ENCODE results near the gene CASP7.

Gene CASP7

GRCh38 chr10:113712755-113713639 is 33.3 kb downstream of the CASP7 start:
- no peak for DNase-seq (ENCODE audit: low read depth)

- no peak for DNase-seq (ENCODE audit: low read depth)
Measured at GRCh38 chr10:113713640-113713982, 33.9 kb downstream of the CASP7 start.

GRCh38 chr10:113716109-113716910 is 36.6 kb downstream of the CASP7 start:
- no peak for DNase-seq (ENCODE audit: low read depth)

GRCh38 chr10:113718969-113719822 is 39.5 kb downstream of the CASP7 start:
- no peak for DNase-seq (ENCODE audit: low read depth)

- DNase-seq (ENCODE audit: low read depth): no peak
Measured at GRCh38 chr10:113720386-113720785, 40.7 kb downstream of the CASP7 start.

GRCh38 chr10:113732160-113732881 is 52.6 kb downstream of the CASP7 start:
- no peak for DNase-seq (ENCODE audit: low read depth)

GRCh38 chr10:113732966-113733365 is 53.3 kb downstream of the CASP7 start:
- DNase-seq (ENCODE audit: low read depth): no peak

- no peak for DNase-seq (ENCODE audit: low read depth)
Measured at GRCh38 chr10:113733635-113734034, 53.9 kb downstream of the CASP7 start.

GRCh38 chr10:113735913-113736312 is 56.2 kb downstream of the CASP7 start:
- no peak for DNase-seq (ENCODE audit: low read depth)

GRCh38 chr10:113736576-113736975 is 56.9 kb downstream of the CASP7 start:
- DNase-seq (ENCODE audit: low read depth): no peak

GRCh38 chr10:113739031-113739430 is 59.3 kb downstream of the CASP7 start:
- no peak for DNase-seq (ENCODE audit: low read depth)

- no peak for DNase-seq (ENCODE audit: low read depth)
Measured at GRCh38 chr10:113739577-113739976, 59.9 kb downstream of the CASP7 start.

- no peak for DNase-seq (ENCODE audit: low read depth)
Measured at GRCh38 chr10:113740850-113741249, 61.1 kb downstream of the CASP7 start.

- DNase-seq (ENCODE audit: low read depth): no peak
Measured at GRCh38 chr10:113742466-113742865, 62.8 kb downstream of the CASP7 start.

GRCh38 chr10:113743594-113743993 is 63.9 kb downstream of the CASP7 start:
- no peak for DNase-seq (ENCODE audit: low read depth)

GRCh38 chr10:113745374-113745773 is 65.7 kb downstream of the CASP7 start:
- no peak for DNase-seq (ENCODE audit: low read depth)

- no peak for DNase-seq (ENCODE audit: low read depth)
Measured at GRCh38 chr10:113746217-113746957, 66.7 kb downstream of the CASP7 start.

GRCh38 chr10:113751181-113751732 is 71.5 kb downstream of the CASP7 start, which contains the start of gene PLEKHS1:
TSS of gene PLEKHS1 (plus strand) at chr10:113751682. CDS start at chr10:113755278, 3,596 bp downstream.
- peak; percentile 16 for DNase-seq (ENCODE audit: low read depth)

- DNase-seq (ENCODE audit: low read depth): no peak
Measured at GRCh38 chr10:113752553-113752952, 72.8 kb downstream of the CASP7 start.

GRCh38 chr10:113753020-113753692 is 73.4 kb downstream of the CASP7 start:
- DNase-seq (ENCODE audit: low read depth): no peak

All from GM04504 (cell line).